Measurements from ENCODE around the gene SOWAHA.
A peak's percentile ranks its signal among the peaks of the same experiment; 100 is the strongest.

The SOWAHA gene

GRCh38 chr5:132826424-132827082 lies 13.5 kb downstream of the SOWAHA start:
- TF ChIP-seq, protein P1, sequence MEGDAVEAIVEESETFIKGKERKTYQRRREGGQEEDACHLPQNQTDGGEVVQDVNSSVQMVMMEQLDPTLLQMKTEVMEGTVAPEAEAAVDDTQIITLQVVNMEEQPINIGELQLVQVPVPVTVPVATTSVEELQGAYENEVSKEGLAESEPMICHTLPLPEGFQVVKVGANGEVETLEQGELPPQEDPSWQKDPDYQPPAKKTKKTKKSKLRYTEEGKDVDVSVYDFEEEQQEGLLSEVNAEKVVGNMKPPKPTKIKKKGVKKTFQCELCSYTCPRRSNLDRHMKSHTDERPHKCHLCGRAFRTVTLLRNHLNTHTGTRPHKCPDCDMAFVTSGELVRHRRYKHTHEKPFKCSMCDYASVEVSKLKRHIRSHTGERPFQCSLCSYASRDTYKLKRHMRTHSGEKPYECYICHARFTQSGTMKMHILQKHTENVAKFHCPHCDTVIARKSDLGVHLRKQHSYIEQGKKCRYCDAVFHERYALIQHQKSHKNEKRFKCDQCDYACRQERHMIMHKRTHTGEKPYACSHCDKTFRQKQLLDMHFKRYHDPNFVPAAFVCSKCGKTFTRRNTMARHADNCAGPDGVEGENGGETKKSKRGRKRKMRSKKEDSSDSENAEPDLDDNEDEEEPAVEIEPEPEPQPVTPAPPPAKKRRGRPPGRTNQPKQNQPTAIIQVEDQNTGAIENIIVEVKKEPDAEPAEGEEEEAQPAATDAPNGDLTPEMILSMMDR (IDR thresholded peaks at IDR 0.05; ENCODE audit: insufficient read depth, missing control alignments): no peak
- no peak for DNase-seq (ENCODE audit: insufficient read length, low spot score)
- no peak for FAIRE-seq

DNA sequence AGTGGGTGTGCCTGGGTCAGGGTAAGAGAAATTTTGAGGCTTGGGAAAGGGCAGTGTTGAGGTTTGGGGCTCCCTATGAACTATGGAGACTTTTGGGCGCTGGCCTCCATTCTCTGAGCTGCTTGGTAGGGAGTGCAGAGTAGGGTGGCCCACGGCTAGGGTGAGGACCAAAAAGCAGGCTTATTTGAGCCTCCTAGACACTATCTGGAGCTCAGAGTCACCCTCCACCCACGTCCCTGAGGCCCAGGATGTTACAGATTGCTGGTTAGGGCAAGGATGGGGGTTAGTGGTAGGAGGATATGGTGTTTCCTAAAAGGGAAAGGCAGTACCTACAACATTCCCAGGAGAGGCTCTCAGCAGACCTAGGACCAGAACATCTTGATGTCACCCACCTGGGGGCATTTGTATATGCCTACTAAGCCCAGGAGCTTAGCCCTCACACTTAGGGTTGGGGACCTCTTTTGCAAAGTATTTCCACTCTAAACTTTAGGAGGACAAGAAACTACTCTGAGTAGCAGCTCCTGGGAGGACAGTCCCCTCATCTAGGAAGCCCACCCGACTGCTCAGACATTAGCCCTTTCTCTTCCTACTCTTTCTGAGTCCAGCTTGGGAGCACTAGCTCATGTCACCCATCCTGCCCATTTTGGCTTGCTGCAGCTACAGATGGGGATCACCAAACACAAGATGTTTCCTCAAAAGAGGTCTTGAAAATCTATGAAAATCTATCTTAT lies 15.0 kb downstream of the SOWAHA start:
- DNase-seq (ENCODE audit: insufficient read length, low spot score): no peak
- no peak for FAIRE-seq
- TF ChIP-seq, protein P1 (IDR thresholded peaks at IDR 0.05; ENCODE audit: insufficient read depth, missing control alignments): no peak

DNA sequence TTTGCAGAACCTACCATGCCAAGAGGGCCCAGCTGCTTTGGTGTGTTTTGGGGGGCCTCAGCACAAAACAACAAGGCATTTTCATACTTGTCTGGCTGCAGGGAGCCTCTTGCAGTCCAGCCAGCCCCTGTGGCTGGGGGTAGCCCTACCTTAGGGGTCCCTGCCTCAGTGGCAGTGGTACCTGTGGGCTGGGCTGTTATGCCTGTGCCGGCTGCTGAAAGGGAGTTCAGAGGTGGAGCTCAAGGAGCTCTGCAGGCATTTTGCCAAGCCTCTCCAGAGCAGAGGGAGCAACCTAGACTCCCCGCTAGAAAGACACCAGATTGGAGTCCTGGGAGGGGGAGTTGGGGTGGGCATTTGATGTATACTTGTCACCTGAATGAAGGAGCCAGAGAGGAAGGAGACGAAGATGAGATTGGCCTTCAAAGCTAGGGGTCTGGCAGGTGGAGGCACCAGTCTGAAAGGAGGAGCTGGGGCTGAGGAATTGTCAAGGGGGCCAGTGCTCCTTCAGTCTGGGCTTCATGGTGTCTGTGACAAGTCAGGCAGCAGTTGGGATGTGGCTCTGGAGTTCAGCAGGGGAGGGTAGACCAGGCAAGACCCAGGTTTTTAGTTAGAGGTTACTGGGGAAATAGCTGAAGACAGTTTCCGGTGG lies 15.9 kb downstream of the SOWAHA start:
- TF ChIP-seq, protein P1 (IDR thresholded peaks at IDR 0.05; ENCODE audit: insufficient read depth, missing control alignments): no peak
- DNase-seq (ENCODE audit: insufficient read length, low spot score) (no peak), FAIRE-seq (no peak)

DNA sequence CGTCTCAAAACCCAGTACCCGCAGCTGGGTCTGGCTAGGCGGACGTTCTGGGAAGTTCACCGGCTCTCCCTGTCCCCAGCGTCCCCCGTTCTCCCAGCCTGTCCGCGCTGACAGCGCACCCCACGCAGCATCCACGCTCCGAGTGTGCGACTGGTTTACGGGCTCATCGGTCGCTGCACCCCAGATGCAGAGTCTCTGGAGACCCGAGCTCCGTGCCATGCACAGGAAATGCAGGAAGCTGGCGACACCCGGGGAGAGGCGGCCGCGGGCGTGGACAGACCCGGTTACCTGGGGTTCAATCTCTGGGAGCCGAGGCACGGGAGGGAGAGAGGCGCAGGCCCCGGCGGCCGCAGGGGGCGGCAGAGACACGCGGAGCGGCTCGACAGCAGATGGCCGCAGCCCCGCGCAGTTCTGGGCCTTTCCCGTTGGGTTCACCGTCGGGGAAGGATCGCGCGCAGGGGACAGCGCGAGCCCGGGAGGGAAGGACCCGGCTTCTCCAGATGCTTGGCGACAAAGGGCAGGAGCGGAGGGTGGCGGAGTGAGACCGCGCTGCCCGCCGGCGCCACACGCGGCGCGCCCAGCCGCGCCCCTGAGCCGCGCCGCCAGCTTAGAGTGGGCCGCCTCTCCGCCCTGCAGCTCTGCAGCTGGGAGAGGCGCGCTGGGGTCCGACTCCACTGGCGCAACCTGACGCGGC lies 16.8 kb downstream of the SOWAHA start:
- DNase-seq (ENCODE audit: insufficient read length, low spot score) (peak; percentile 91), FAIRE-seq (no peak)
- TF ChIP-seq, protein P1 (IDR thresholded peaks at IDR 0.05; ENCODE audit: insufficient read depth, missing control alignments): peak; percentile 66

- no peak for DNase-seq (ENCODE audit: insufficient read length, low spot score)
- TF ChIP-seq, protein P1 (IDR thresholded peaks at IDR 0.05; ENCODE audit: insufficient read depth, missing control alignments): no peak
- FAIRE-seq: no peak
These were observed 17.5 kb downstream of the SOWAHA start, which contains the start of gene SHROOM1 for GRCh38 chr5:132830436-132831094. TSS of gene SHROOM1 (minus strand) at chr5:132830647. CDS start at chr5:132826140, 4,507 bp downstream.

DNA sequence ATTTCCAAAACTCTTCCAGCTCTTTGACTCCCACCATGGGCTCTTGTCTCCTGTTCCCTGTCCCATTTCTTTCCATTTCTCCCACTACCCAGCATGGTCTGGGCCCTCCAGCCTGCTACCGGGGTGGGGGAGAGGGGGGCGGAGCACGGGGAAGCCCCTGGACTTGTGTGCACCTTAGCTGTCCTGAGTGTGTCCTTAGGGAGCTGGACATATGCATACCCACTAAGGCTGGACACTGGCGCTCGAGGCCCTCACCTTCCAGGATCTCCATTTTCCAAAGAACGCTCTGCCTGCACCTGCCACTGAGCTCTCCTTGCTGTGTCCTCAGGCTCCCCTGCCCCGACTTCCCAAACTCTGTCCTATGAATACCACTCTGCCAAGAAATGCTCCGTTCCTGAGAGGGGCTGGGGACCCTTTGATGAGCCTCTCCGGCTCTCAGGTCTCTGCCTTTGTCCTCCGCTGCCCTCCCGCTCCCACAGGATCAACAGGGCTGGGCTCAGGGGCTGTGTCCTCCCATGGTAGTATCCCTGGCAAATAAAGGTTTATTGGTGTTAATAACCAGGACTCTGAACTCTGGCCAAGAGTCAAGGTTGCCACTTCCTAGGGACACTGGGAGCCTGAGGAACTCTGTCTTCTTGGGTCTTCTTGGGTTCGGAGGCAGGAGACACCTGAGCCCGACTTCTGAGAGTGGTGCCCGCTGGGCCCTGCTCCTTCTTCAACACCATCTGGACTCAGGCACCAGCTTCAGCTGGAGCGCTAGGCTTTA lies 18.2 kb downstream of the SOWAHA start:
- DNase-seq (ENCODE audit: insufficient read length, low spot score) (no peak), FAIRE-seq (no peak)
- TF ChIP-seq, protein P1 (IDR thresholded peaks at IDR 0.05; ENCODE audit: insufficient read depth, missing control alignments): no peak
